Fibroblast of villous mesenchyme (primary cell): ENCODE results near the gene KLF17. TPM values are rescaled to one million over a fixed set of nuclear protein-coding genes. Genes with fewer than 3 reads are reported as not detected.

Source experiments
- DNase-seq: peaks from one replicate; pipeline ENCODE4 v3.0.0-alpha.2; 2010; ENCODE audit warnings: low read depth
- H3K4me3 ChIP-seq: 2 replicates; pipeline ENCODE4 v1.5.1; 2011; ENCODE audit warnings: low read depth, mild to moderate bottlenecking, low read length
- total RNA-seq: library from RNA; depleted of rRNA; stranded (reverse); fragments of >200 nt; gene quantifications from 2 replicates; pipeline ENCODE4 v1.2.3, GENCODE V29; 2012
- TF ChIP-seq, protein P1 (sequence below): IDR thresholded peaks from 2 replicates; pipeline ENCODE4 v1.5.1; 2012; ENCODE audit warnings: low read depth, mild to moderate bottlenecking, low read length; ENCODE audit not compliant: insufficient read depth

KLF17 gene
- total RNA-seq, 1 donor = under 0.01 TPM

DNA sequence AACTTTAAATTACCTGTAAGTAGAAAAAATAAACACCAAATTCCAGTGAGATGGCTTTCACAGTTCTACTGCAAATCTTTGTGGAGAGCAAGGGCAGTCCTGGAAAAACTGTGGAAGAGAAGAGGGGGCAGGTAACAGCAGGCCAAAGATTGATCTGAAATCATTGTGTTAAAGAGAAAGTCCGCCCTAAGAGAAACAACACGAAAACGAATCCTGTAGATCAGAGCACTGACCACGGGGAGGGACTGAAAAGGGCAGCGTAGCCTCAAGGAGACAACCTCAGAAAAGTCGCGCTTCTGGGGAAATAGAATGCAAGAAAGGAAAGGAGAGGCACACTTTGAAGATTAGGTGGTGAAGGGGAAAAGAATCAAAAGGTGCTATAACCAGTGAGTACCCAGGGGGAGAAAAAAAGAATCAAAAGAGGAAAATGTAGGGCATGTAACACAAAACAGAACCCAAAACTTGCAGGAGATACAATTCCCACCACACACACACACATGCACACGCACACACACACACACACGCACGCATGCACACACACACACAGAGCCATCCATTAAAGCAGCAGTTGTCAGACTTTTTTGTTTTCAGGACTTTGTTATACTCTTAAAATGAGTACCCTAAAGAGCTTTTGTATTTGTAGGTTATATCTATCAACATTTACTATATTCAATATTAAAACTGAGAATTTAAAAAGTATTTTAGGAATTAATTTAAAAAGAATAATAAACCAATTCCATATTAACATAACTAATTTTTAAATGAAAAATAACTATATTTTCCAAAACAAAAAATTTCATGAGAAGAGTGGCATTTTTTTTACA lies 28.0 kb upstream of the KLF17 start:
- H3K4me3 ChIP-seq = no peak overlapping the region
- DNase-seq = no peak
- TF ChIP-seq, protein P1, sequence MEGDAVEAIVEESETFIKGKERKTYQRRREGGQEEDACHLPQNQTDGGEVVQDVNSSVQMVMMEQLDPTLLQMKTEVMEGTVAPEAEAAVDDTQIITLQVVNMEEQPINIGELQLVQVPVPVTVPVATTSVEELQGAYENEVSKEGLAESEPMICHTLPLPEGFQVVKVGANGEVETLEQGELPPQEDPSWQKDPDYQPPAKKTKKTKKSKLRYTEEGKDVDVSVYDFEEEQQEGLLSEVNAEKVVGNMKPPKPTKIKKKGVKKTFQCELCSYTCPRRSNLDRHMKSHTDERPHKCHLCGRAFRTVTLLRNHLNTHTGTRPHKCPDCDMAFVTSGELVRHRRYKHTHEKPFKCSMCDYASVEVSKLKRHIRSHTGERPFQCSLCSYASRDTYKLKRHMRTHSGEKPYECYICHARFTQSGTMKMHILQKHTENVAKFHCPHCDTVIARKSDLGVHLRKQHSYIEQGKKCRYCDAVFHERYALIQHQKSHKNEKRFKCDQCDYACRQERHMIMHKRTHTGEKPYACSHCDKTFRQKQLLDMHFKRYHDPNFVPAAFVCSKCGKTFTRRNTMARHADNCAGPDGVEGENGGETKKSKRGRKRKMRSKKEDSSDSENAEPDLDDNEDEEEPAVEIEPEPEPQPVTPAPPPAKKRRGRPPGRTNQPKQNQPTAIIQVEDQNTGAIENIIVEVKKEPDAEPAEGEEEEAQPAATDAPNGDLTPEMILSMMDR = no peak

DNA sequence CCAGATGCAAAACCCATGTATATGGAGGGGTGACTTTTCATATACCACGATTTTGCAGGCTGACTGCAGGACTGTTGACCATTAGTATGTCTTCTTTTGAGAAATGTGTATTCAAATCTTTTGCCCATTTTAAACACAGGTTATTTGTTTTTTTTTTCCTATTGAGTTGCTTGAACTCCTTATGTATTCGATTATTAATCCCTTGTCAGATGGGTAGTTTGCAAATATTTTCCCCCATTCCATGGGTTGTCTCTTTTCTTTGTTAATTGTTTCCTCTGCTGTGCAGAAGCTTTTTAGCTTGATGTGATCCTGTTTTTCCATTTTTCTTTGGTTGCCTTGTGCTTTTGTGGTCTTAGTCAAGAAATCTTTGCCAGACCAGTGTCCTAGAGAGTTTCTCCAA lies 24.6 kb upstream of the KLF17 start:
- TF ChIP-seq, protein P1 = no peak
- no peak for DNase-seq
- no peak overlapping the region for H3K4me3 ChIP-seq

DNA sequence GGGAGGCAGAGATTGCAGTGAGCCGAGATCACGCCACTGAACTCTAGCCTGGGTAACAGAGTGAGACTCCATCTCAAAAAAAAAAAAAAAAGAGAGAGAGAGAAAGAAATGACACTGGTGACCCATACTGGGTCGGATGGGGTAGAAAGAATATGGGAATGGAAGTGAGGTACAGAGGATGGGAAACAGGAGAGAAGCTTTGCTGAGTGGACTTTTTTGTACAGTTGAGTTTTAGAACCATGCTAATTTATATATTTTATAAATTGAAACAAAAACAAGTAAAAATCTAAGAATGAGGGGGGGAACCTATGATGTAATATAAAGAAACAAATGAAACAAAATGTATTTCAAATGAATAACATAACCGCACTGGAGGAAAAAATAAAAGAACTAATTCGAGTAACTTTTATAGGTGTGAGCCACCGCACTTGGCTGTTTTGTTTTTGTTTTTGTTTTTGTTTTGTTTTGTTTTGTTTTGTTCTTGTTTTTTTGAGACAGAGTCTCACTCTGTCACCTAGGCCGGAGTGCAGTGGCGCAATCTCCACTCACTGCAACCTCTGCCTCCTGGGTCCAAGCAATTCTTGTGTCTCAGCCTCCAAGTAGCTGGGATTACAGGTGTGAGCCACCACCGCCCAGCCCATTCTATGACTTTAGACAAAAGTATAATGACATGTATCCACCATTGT lies 18.3 kb upstream of the KLF17 start:
- no peak for DNase-seq
- TF ChIP-seq, protein P1 = no peak
- H3K4me3 ChIP-seq = no peak overlapping the region

DNA sequence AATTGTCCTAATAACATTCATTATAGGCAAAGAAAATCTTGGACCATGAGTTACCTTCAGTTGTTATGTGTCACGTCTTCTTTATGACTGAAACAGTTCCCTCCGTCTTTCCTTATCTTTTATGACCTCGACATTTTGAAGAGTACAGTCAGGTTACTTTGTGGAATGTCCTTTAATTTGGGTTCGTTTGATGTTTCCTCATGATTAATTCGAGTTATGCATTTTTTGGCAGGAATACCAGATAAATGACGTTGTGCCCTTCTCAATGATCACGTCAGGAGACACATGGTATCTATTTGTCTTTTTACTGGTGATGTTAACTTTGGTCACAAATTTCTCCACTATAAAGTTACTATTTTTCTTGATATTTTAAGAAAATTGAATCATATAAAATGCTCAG lies 17.3 kb upstream of the KLF17 start:
- H3K4me3 ChIP-seq = no peak overlapping the region
- no peak for DNase-seq
- TF ChIP-seq, protein P1 = no peak

DNA sequence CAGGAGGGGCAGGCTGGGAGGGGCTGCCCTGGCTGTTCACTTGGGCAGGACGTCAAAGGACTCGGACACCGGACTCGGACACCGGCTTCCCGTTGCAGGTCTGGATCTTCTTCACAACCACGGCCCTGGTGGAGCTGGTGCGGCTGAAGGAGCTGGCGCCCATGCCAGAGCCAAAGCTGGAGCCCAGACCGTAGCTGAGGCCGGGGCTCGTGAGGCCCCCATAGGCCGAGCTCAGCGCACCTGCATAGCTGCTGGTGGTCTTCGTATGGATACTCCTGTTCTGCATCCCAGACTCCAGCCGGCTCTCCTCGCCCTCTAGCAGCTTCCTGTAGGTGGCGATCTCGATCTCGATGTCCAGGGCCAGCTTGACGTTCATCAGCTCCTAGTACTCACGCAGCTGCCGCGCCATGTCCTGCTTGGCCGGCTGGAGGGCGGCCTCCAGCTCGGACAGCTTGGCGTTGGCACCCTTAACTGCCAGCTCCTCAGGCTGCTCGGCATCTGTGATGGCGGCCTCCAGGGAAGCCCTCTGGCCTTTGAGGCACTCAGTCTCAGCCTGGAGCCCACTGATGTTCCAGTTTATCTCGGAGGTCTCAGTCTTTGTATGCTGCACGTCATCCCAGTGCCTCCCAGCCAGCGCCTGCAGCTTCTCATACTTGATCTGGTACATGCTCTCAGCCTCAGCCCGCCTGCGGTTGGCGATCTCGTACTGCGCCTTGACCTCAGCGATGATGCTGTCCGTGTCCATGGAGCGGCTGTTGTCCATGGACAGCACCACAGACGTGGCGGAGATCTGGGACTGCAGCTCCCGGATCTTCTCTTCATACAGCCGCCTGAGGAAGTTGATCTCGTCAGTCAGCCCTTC lies 15.1 kb upstream of the KLF17 start:
- peak overlapping the region; percentile 21 for H3K4me3 ChIP-seq
- TF ChIP-seq, protein P1 = peak; percentile 44
- peak; percentile 25 for DNase-seq

DNA sequence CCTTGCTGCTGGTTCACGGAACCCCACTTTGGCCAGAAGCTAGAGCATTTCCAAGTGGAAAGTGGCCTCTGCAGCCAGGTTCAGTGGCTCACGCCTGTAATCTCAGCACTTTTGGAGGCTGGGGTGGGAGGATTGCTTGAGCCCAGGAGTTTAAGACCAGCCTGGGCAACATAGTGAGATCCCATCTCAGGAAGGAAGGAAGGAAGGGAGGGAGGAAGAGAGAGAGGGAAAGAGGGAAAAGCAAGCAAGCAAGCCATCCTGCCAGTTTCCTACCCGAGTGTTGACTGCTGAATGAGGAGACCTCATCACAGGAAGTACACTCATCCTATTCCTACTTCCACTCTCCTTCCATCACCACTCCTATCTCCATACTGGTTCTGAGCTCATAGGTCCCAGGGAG lies 12.8 kb upstream of the KLF17 start:
- H3K4me3 ChIP-seq = no peak overlapping the region
- DNase-seq = no peak
- TF ChIP-seq, protein P1 = no peak
